Psoas muscle (tissue), 8 donors: Measurements from ENCODE around the gene WDR19. TPM values are rescaled to one million over a fixed set of nuclear protein-coding genes. Genes with fewer than 3 reads are reported as not detected.
"Not testable (repeated sequence)": the region's sequence is repeated elsewhere in the genome, so short reads cannot be mapped to it uniquely, and the experiment has no call there.

Experiments used
- ATAC-seq, 4 donors: fragments of 200-7000 bp; cut with Tn5 transposase; one replicate each; pipeline ENCODE4 v1.9.1; 2020; ENCODE audit warnings: moderate library complexity in 3 of 4, mild to moderate bottlenecking in 2 of 4
- DNase-seq, 2 donors: peaks; one replicate each; pipeline ENCODE4 v3.0.0-alpha.2; 2020
- H3K27ac ChIP-seq: fragments of 200-600 bp; one replicate; pipeline ENCODE4 v1.8.0; 2022
- H3K27me3 ChIP-seq, 3 donors: fragments of 200-600 bp in 1 of 3; one replicate each; pipeline versions ENCODE4 v1.6.1 to v1.8.0; 2013 to 2022; ENCODE audit warnings: low read length in 2 of 3, mild to moderate bottlenecking in 2 of 3, moderate library complexity in 1 of 3; ENCODE audit not compliant: insufficient read depth in 3 of 3
- H3K36me3 ChIP-seq, 2 donors: fragments of 200-600 bp in 1 of 2; one replicate each; pipeline versions ENCODE4 v1.6.1 to v1.8.0; 2013 to 2022; ENCODE audit warnings: low read depth in 1 of 2, mild to moderate bottlenecking in 1 of 2, moderate library complexity in 1 of 2; ENCODE audit not compliant: insufficient read depth in 1 of 2
- H3K4me1 ChIP-seq: fragments of 200-600 bp; one replicate; pipeline ENCODE4 v1.8.0; 2022
- H3K4me3 ChIP-seq: fragments of 200-600 bp; one replicate; pipeline ENCODE4 v1.8.0; 2022; ENCODE audit warnings: mild to moderate bottlenecking
- H3K9me3 ChIP-seq: fragments of 200-600 bp; one replicate; pipeline ENCODE4 v1.8.0; 2022
- WGBS, 3 donors: extraction: QIAGEN DNeasy Blood & Tissue Kit; methylation state at CpG; one replicate each; pipeline versions ENCODE4 v1.1.6 to v1.1.7; 2013; 5-methylcytosine and 5-hydroxymethylcytosine counted together
- intact Hi-C, 2 donors: fragments of 100-400 bp; cut with DNase I; formaldehyde crosslinking; loops; one replicate each; pipeline versions ENCODE4 v1.11.0 to v1.14.2; 2022
- polyA plus RNA-seq, 3 donors: library from polyadenylated mRNA; stranded (reverse); fragments of 200-250 nt; gene quantifications; one replicate each; pipeline ENCODE4 v1.2.3, GENCODE V29; 2013
- total RNA-seq, 4 donors: library from RNA; stranded (reverse); fragmentation: NEBNext Ultra II Directional in 2 of 4; extraction: Animal tissue kit (Norgen Biotek cat#: 25700) in 2 of 4; gene quantifications; one replicate each; pipeline versions ENCODE4 v1.2.1 to v1.2.4, GENCODE V29; 2021 to 2023
- TF ChIP-seq, protein P1 (sequence below): fragments of 200-600 bp; IDR thresholded peaks from one replicate; pipeline ENCODE4 v1.8.0; 2022; ENCODE audit warnings: antibody characterized with exemption
- donor health status: healthy with polysubstance abuse.
- donor health status: DM: no; HTN: no; CAD: no; lungs with moderate emphysema.
- donor health status: Bipolar disorder and iron deficiency.
- donor health status: healthy.
- donor health status: DM: yes; HTN: yes; CAD: no.
- donor health status: DM: no; HTN: no; CAD: no.
- donor health status: DM: no; HTN: no; CAD: no.
- donor health status: DM: yes; HTN: yes; CAD: no.

WDR19 gene
- total and polyA plus RNA-seq, 7 donors = 3.9 to 7.1 (median 5.4) TPM

DNA sequence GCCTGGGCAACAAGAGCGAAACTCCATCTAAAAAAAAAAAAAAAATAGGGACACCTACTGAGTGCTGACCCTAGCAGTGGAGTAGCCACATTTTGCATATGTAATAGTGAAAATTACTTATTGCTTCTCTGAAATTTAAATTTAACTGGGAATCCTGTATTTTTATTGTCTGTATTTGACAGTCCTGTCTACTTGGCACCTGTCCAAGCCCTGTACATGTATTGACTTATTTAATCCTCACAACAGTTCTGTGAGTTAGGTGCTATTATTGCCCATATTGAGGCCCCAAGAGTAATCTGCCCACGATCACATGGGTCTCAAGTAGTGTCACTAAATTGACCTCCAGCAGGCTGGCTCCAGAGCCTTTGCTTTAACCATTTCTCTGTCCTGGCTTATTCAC lies 81.6 kb downstream of the WDR19 start:
- Histone ChIP-seq H3K9me3 (no peaks in the 10 kb centered on the region), H3K27me3 (no peaks in the 10 kb centered on the region), H3K4me1 (no peaks in the 10 kb centered on the region), H3K36me3 (peaks cover 0 to 20% of the 10 kb centered on the region in 2 donors), H3K27ac (no peak overlapping the region), H3K4me3 (no peak overlapping the region)
- WGBS, 3 donors = 65 to 92% (median 86%) methylated on average over 1 to 2 of the region's 2 CpGs
- DNase-seq = no peak
- TF ChIP-seq, protein P1, sequence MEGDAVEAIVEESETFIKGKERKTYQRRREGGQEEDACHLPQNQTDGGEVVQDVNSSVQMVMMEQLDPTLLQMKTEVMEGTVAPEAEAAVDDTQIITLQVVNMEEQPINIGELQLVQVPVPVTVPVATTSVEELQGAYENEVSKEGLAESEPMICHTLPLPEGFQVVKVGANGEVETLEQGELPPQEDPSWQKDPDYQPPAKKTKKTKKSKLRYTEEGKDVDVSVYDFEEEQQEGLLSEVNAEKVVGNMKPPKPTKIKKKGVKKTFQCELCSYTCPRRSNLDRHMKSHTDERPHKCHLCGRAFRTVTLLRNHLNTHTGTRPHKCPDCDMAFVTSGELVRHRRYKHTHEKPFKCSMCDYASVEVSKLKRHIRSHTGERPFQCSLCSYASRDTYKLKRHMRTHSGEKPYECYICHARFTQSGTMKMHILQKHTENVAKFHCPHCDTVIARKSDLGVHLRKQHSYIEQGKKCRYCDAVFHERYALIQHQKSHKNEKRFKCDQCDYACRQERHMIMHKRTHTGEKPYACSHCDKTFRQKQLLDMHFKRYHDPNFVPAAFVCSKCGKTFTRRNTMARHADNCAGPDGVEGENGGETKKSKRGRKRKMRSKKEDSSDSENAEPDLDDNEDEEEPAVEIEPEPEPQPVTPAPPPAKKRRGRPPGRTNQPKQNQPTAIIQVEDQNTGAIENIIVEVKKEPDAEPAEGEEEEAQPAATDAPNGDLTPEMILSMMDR = no peak
- no peak for ATAC-seq
- intact Hi-C loops = no loop called here

DNA sequence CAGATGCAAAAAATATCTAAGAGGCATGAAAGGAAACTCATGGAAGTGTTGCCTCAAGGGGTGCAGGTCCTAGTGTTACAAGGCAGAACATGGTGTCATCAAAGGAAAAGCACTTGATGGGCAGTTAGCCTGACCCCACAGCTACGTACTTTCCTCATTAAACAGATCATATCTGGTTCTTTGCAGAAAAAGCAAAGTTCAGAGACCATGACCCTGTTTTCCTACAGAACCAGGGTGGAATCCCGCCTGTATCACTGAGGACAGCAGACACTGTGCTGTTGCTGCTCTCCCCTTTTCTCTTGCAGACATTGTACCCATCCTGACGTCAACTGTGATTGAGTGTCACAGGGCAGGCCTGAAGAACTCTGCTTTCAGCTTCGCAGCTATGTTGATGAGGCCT lies 92.2 kb downstream of the WDR19 start:
- ATAC-seq = no peak
- WGBS, 3 donors = 95 to 99% (median 98%) methylated on average over 4 of the region's 4 CpGs
- no peaks in the 10 kb centered on the region for H3K4me1 ChIP-seq
- peaks cover 7 to 96% of the 10 kb centered on the region in 2 donors for H3K36me3 ChIP-seq
- H3K4me3 ChIP-seq = no peak overlapping the region
- no peak overlapping the region for H3K27ac ChIP-seq
- TF ChIP-seq, protein P1 = no peak
- H3K9me3 ChIP-seq = no peaks in the 10 kb centered on the region
- H3K27me3 ChIP-seq = no peaks in the 10 kb centered on the region
- intact Hi-C loops = no loop called here
- no peak for DNase-seq

DNA sequence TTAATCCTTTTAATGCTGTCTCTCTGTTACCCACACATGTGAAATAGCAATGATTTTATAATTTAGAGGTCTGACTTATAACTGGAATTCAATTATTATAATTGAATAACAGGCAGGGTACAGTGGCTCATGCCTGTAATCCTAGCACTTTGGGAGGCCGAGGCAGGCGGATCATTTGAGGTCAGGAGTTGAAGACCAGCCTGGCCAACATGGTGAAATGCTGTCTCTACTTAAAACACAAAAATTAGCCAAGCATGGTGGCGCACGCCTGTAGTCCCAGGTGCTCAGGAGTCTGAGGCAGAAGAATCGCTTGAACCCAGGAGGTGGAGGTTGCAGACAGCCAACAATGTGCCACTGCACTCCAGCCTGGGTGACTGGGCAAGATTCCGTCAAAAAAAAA lies 95.3 kb downstream of the WDR19 start:
- ATAC-seq, H3K27me3 ChIP-seq, H3K4me1 ChIP-seq, intact Hi-C loops, H3K27ac ChIP-seq, H3K9me3 ChIP-seq, H3K4me3 ChIP-seq, DNase-seq: not testable (repeated sequence)
- WGBS, 3 donors = 83 to 86% (median 85%) methylated on average over 6 of the region's 6 CpGs
- peaks cover 7 to 82% of the 10 kb centered on the region in 2 donors for H3K36me3 ChIP-seq

DNA sequence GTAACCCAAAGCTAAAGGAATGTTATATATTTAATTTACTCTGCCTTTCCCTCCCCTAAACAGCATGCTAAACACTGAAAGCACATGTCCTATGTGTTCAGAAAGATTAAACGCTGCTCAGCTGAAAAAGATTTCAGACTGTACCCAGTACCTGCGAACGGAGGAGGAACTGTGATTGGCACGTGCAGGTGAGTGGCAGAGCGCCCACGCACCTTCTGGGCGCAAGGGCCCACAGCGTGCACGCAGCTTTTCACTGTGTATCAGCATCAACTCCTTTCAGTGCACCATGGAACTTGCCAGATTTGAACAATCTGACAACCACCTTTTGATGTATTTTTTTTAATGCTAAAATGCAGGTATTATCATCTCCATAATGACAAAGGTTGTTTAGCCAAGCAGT lies 96.1 kb downstream of the WDR19 start:
- no peak for ATAC-seq
- H3K36me3 ChIP-seq = peaks cover 7 to 75% of the 10 kb centered on the region in 2 donors
- DNase-seq = no peak
- intact Hi-C loops = no loop called here
- no peaks in the 10 kb centered on the region for H3K4me1 ChIP-seq
- peaks cover 4% of the 10 kb centered on the region for H3K9me3 ChIP-seq
- no peak overlapping the region for H3K27ac ChIP-seq
- H3K4me3 ChIP-seq = no peak overlapping the region
- 67 to 87% (median 77%) methylated on average over 9 of the region's 9 CpGs for WGBS, 3 donors
- no peaks in the 10 kb centered on the region for H3K27me3 ChIP-seq
- TF ChIP-seq, protein P1 = no peak

DNA sequence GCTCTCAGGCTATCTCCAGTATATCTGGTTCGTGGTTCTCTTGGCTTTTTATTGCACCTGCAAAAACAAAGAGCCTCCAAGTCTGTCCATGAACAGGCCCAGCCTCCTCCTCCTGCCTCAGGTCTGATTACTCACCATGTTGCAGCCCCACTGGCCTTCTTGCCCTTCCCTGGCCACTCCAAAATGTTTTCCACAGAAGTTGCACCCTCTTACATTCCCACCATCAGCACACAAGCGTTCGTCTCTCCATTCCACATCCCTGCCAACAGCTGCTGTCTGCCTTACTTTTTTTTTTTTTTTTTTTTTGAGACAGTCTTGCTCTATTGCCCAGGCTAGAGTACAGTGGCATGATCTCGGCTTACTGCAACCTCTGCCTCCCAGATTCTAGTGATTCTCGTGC lies 97.1 kb downstream of the WDR19 start:
- intact Hi-C loops = no loop called here
- no peak overlapping the region for H3K27ac ChIP-seq
- TF ChIP-seq, protein P1 = no peak
- no peaks in the 10 kb centered on the region for H3K4me1 ChIP-seq
- no peak for DNase-seq
- H3K4me3 ChIP-seq = no peak overlapping the region
- ATAC-seq = no peak
- peaks cover 7 to 68% of the 10 kb centered on the region in 2 donors for H3K36me3 ChIP-seq
- H3K27me3 ChIP-seq = no peaks in the 10 kb centered on the region
- H3K9me3 ChIP-seq = peaks cover 4% of the 10 kb centered on the region
- WGBS, 3 donors = 48 to 72% (median 53%) methylated on average over 5 of the region's 5 CpGs
